Left hindlimb (tissue), 1 donor: ENCODE measurements around the gene CRIM1.

Experiments
- DNase-seq: peaks from one replicate; pipeline ENCODE4 v3.0.0-alpha.2; 2018

The CRIM1 gene

GRCh38 chr2:36462311-36462935 lies 106.8 kb downstream of the CRIM1 start:
- DNase-seq = no peak

DNA sequence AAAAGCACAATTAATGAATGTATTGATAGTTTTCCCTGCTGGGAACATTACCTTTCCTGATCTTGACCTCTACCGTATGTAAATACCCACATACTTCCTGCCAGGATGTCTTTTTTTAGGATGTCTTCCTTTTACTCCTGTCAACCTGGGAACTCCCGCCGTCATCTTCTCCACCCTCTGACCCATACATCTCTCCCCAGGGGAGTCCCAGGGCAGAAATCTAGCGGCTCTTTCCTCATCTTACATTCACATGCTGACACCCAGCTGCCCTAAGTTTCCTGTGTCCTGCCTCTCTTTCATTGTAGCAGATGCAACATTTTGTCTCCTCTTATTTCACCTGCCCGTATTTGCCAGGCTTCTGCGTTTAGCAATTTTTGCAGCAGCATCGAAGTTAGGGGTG lies 107.8 kb downstream of the CRIM1 start:
- DNase-seq = no peak

- no peak for DNase-seq
Observed at GRCh38 chr2:36464006-36464721, 108.6 kb downstream of the CRIM1 start.

DNA sequence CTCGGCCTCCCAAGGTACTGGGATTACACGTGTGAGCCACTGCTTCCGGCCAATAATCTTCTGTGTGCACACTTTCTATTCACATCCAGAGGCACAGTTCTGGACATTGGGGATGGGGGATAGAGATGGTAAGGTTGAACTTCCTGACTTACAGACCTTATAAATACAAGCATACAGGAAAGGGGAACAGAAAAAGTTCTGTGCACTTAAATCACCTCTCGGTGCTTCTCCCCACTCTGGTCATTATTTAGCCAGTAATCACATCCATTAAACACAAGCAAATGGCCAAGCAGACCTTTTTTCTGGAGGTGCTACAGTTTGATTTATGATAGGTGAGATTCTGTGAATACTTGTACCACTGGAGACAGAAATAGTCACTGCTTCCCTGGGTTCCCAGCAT lies 110.6 kb downstream of the CRIM1 start:
- no peak for DNase-seq

DNA sequence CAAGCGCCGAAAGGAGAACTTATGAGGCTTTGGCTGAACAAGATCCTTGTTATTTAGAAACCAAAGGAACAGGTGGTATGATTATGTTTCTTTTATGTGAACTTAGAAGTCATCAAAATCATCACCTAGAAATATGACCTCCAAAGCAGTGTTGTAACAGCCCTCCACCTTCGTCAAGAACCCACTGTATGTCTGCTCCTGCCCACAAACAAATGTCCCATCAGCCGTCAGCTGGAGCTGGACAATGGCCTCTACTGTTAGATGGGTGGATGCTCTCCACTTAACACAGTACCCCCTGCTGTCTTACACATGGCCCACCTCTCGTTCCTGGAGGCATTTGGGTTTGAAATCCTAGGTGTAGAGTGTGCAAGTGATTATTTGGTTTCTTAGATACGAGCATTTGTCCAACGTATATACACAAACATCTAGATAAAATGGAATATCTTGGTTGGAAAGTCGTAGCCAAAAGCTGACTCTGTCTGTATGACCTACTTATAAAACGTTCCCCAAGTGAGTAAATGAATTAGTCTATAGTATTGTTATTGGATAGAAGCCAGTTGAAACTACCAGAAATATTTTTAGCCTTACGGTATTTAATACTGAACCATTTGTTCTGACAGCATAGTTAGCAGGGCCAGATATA lies 113.0 kb downstream of the CRIM1 start:
- no peak for DNase-seq

DNA sequence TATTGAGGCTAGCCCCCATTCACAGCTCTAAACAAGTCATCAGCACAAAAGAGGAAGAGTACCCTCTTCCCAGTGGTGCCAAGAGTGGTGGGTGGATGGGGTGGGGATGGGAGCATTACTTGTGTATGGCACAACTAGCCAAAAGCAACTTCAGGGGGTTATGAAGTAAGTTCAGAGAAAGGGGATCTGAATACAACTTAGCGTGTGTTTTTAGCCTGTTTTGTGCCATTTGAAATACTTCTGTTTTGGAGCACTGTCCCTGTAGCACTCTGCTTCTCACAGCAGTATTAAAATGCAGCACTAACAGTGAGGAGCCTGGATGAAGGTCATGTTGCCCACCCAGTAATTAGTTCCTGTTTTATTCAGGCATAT lies 113.5 kb downstream of the CRIM1 start:
- DNase-seq = no peak

DNA sequence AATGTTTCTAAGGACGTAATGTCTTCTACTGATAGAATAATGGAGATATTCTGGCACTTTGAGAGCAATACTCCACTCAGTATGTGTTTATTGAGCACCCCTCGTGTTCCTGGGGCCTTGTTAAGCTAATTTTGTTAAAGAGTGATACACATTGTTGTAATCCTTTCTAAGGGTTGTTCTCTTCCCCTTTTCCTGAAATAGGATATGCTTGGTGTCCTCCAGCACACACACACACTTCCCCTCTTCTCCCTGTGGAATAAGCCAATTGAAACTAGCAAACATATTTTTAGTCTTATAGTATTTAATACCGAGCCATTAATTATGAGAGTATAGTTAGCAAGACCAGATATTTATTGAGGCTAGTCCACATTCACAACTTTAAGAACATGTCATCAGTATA lies 114.1 kb downstream of the CRIM1 start:
- DNase-seq = no peak

DNA sequence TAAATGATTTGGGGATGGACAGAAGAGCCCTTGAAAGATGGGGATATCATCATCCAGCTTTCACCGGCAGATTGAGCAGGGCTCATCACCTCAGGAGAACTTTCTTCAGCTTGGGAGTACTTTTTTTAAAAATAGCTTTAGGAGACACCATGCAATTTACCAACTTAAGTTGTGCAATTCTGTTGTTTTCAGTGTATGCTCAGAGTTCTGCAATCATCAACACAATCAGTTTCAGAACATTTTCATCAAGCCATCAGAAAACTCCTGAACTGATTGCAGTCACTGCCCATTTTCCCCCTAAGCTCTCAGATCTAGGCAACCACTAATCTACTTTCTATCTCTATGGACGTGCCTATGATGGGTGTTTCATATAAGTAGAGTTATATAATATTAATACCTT lies 117.7 kb downstream of the CRIM1 start:
- no peak for DNase-seq

- DNase-seq = no peak
Observed at GRCh38 chr2:36476411-36476810, 120.8 kb downstream of the CRIM1 start.

DNA sequence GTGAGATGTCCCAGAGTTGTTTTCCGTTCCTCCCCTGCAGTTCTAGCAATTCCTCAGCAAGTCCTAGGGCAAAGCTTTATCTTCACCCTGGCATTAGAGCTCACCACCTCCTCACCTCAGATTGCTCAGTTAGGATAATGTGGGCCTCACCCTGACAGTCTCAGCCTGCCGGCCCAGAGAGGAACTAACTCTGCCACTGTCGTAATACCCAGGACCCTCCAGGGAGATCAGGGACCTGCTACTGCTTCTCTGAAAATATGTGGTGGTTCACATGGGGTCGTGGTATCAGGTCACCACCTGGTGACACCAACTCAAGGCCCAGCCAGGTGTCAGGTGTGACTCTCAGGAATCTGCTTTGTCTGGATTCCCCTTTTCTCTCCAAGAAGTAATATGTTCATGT lies 121.7 kb downstream of the CRIM1 start:
- no peak for DNase-seq

- DNase-seq = no peak
Observed at GRCh38 chr2:36477746-36478145, 122.2 kb downstream of the CRIM1 start.

GRCh38 chr2:36478332-36478738 lies 122.8 kb downstream of the CRIM1 start:
- DNase-seq = no peak

DNA sequence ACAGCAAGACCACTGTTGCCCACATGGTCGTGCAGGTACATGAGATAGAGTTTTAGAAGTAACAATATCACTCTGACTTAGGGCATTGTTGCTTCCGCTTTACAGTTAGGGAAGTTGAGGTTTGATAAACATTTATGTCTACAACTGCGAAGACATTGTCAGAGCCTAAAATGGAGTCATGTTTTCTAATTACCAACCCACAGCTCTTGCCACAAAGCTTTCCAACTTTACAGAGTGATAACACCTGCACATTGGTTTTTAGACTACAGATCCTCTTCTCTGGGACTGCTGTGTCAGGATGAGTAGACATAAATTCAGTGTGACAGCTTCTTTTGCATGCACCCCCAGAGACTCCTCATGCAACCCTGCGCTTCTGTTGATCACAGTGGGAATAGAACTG lies 123.4 kb downstream of the CRIM1 start:
- DNase-seq = no peak

- no peak for DNase-seq
Observed at GRCh38 chr2:36479406-36479805, 123.8 kb downstream of the CRIM1 start.

DNA sequence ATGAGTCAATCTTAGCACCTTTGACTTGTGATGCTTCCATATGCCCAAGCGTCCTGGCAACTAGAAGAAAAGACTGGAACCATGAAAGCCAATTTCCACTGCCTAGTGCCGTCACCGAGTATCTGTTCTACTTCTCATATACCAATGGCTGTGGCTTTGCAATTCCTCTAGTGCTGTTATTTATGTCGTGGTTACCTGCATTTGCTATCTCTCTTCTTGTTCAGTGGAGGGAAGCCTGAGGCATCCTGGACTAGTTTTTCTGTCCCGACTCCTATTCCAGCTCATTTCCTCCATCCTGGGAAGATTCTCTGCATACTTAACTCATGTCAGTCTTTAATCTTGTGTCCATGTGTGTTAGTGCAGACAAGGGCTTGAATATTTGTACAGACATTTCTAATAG lies 124.5 kb downstream of the CRIM1 start:
- DNase-seq = no peak

DNA sequence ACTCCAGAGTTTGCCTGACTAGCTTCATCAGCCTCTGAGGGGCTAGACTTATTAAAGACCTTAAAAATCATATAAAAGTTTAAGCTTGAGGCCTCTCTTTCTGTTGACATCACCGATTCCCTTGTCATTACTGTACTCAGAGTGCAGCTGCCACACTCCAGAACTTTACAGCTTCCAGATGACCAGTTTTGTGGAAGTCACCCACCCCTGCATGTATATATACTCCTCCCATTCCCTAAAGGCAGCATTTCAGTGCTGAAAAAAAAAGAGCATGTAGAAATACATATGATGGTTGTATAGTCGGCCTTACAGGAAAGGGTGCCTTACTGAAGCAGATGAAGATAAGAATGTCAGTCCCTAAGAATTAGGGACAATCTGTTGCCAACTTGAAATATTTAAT lies 125.1 kb downstream of the CRIM1 start:
- no peak for DNase-seq

DNA sequence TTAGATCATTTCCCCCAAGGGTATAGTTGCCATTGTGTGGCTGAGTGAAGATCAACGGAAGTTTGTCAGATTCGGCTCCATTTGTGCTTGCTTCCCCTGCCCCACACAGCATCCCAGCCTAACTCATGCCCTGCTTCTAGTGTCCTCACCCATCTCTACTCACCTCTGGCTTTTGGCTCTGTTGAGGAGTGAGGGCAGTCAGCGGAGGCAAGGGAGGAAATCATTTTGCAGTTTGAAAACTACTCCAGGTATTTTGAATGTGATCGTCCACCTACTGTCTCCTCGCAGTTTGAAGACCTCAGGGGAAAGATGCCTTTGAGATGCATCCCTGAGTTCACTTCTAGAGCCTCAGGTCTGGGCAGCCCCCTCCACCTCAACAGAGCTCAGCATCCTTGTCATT lies 126.1 kb downstream of the CRIM1 start:
- DNase-seq = no peak

DNA sequence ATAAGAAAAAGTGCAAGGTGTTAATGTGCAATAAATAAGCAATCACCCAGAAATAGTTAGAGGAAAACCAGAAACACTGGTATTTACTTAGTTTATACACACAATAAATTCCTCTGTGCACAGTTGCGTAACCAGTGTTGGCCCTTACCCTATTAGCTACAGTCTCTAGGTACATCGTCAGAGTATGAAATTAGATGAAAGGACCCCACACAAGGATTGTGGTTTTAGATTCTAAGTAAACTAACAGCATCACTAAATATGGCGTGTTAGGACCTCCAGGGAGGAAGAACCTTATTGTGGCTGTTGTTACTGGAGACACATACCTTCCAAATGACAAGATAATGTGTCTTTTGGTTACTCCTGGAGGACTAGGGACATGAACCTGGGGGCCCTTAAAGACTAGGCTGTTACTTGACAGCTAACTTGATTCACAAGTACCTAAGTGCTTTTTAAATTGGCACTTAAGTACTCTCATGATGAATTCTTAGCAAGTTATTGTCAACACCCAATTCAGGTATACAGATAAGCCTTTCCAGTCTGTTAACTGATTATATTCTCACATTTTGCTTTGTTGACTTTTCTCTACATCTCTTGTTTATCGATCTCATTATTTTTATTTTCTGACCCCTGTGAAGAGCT lies 127.1 kb downstream of the CRIM1 start:
- no peak for DNase-seq

- no peak for DNase-seq
Observed at GRCh38 chr2:36483290-36483689, 127.7 kb downstream of the CRIM1 start.

DNA sequence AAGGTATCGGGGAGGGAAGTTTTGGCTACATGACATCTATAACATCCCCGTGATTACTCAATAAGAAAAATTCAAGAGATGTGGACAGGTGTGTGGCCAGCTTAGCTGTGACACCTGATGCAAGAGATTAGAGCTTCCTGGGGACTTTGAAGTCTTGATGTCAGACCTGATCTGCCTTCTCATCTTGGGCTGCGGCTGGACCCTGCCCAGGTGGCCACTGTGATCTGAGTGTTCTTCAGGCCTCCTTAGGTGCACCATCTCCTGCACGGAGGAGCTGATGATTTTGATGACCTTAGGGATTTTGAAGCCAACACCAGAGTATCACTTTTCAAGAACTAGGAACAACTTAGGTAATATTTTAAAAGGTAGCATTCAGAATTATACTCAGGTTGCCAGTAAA lies 128.9 kb downstream of the CRIM1 start:
- DNase-seq = no peak

GRCh38 chr2:36485521-36485920 lies 129.9 kb downstream of the CRIM1 start:
- DNase-seq = no peak

DNA sequence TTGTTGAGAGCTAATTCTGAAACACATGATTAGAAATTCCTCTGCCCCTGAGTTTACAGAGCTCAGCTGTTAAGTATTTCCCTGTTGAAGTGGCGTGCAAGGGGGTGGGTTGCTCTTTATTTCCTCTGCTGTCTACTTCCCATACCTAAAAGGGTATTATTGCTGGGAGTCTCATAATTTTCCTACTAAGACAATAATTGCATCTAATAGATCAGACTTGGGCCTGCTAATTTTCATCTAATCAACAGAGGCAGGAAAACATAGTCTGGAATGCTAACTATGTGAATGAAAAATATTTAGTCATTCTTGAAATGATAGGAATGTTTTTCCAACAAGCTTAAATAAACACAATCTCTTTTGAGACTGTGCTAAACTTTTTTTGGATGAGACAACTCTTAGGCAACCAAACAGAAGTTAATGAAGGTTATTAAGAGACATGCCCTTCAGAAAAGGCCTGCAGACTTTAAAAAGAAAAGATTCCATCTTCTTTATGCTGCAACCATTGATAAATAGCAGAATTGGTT lies 131.0 kb downstream of the CRIM1 start:
- DNase-seq = no peak

- DNase-seq = no peak
Observed at GRCh38 chr2:36487947-36488346, 132.4 kb downstream of the CRIM1 start.

- DNase-seq = no peak
Observed at GRCh38 chr2:36489281-36489680, 133.7 kb downstream of the CRIM1 start.
